GM12873 (cell line): ENCODE data around the gene BCAT1.

Experiments
- TF ChIP-seq, protein P1 (sequence below): IDR thresholded peaks from 2 replicates; pipeline ENCODE4 v1.5.1; 2012; ENCODE audit warnings: low read depth, mild to moderate bottlenecking, moderate library complexity, low read length, control low read depth; ENCODE audit not compliant: insufficient read depth; ENCODE audit errors: missing control alignments

The BCAT1 gene

DNA sequence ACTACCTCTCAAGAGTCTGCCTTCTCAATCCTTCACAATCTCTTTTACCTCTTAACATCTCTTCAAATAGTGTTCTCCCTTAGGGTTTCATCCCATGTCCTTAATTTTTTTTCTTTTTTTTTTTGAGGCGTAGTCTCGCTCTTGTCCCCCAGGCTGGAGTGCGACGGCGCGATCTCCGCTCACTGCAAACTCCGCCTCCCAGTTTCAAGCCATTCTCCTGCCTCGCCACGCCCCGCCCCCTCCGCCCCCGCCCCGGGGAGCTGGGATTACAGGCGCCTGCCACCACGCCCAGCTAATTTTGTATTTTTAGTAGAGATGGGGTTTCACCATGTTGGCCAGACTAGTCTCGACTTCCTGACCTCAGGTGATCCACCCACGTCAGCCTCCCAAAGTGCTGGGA lies 7.0 kb upstream of the BCAT1 start:
- TF ChIP-seq, protein P1, sequence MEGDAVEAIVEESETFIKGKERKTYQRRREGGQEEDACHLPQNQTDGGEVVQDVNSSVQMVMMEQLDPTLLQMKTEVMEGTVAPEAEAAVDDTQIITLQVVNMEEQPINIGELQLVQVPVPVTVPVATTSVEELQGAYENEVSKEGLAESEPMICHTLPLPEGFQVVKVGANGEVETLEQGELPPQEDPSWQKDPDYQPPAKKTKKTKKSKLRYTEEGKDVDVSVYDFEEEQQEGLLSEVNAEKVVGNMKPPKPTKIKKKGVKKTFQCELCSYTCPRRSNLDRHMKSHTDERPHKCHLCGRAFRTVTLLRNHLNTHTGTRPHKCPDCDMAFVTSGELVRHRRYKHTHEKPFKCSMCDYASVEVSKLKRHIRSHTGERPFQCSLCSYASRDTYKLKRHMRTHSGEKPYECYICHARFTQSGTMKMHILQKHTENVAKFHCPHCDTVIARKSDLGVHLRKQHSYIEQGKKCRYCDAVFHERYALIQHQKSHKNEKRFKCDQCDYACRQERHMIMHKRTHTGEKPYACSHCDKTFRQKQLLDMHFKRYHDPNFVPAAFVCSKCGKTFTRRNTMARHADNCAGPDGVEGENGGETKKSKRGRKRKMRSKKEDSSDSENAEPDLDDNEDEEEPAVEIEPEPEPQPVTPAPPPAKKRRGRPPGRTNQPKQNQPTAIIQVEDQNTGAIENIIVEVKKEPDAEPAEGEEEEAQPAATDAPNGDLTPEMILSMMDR, result no peak

DNA sequence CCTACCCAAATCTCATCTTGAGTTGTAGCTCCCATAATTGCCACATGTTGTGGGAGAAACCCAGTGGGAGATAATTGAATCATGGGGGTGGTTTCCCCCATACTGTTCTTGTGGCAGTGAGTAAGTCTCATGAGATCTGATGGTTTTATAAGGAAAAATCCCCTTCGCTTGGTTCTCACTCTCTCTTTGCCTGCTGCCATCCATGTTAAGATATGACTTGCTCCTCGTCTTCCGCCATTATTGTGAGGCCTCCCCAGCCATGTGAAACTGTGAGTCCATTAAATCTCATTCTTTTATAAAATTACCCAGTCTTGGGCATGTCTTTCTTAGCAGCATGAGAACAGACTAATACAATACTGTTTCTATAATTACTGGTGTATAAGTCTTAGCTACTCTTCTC lies 6.5 kb upstream of the BCAT1 start:
- TF ChIP-seq, protein P1, result no peak

DNA sequence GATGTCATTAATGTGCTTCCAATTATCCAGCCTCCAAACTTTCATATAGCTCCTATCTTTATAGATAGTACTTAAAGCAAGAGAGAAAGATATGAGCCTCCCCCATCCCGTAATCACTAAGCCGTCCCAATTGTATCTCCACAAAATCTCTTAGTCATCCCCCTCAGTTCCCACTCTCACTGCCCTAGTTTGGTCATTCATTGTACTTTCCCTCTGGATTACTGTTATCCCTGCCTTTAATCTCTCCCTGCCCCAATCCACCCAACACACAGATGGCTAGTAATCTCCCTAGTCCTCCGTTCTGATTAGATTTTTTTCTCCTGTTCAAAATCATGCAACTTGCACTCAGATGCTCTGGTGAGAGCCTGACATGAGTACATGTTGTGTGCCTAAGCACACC lies 5.4 kb upstream of the BCAT1 start:
- TF ChIP-seq, protein P1, result no peak

DNA sequence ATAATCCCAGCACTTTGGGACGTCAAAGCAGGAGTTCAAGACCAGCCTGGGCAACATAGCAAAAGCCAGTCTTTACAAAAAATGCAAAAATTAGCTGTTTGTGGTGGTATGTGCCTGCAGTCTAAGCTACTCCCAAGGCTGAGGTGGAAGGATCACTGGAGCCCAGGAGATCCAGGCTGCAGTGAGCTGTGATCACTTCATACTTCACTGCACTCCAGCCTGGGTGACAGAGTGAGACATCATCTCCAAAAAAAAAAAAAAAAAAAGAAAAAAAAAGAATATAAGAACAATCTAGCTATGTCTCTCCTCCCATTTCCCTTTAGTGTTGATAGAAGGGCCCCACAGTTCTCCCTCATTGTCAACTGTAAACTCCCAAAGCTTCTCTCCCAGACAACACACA lies 3.5 kb upstream of the BCAT1 start:
- TF ChIP-seq, protein P1, result no peak

DNA sequence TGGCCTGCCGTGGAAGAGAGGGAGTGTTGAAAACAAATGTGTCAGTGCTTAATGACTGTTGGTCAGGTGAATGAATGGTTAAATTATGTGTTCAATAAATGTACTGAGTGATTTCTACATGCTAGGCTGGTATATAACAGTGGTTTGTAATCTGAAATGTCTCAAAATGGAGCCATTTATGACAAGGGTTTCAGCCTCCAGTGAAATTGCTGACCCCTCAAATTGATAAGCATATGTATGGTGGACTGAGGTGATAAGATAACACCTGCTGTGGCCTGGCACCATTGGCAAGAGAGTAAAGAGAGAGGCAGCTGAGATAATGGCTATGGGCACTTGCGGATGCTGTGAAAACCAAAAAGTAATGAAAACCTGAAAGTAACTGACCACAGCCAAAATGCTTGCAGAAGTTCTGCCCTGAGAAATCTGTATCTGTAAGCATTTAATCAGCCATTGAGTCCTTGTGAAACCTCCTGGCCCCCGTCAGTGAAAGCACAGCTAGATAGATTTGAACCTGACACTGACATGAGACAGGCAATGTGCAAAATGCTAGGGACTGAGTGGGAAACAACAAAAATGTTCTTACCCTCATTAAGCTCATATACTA lies 1.4 kb upstream of the BCAT1 start:
- TF ChIP-seq, protein P1, result no peak

DNA sequence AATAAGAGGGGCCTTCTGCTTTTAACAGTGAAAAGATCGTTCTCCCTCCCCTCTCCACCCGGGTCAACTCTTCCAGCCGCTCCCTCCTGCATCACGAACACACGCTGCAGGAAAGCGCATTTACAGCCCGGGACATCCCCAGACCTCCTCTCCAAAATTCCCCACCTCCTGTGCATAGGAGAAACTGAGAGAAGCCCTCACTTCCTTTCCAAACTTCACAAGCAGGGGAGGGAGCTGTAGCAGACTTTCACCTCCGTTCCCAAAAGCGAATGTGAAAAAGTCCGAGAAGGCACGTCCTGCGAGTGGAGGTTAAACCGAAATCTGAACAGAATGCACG lies 513 bp downstream of the BCAT1 start:
- TF ChIP-seq, protein P1, result no peak

DNA sequence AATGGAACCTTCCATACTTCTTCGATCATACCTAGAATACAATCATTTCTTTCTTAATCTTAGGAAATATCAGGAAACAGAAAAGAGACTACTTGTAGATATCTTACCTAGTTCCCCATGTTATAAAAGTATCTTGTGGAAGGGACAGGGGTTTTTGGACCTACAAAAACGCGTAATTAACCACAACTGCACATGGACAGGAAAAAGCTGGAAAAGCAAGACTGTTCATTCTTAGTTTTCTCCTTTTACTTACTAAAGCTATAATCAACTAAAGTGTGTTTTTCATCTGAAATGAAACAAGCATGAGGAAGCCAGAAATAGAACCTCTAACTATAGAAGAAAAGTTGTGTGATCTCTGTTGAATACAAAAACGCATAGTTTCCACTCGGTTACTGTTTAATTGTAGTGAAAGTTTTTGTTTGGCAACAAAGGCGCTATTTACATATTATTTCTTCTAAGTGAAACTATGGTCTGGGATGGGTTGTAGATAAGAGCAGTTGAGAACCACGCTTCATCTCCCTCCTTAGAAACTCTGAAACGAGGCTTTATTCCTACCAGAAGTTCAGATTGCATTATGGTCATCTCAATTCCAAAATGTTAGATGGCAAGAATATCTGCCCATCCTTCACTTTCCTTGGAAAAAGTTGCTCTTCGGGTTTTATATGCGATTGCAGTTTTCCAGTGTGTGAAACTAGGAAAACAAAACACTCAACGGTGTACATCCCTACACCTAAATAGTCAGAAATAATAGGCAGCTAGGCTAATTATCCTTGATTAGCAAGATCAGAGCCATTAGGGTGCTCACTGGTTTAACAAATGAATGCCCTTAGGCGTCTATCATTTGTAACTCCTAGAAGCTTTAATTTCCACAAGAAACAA lies 1.1 kb downstream of the BCAT1 start:
- TF ChIP-seq, protein P1, result no peak
